Spinal cord (tissue), 10 donors: ENCODE results near the gene ERMAP. TPM values are rescaled to one million over a fixed set of nuclear protein-coding genes. Genes with fewer than 3 reads are reported as not detected.
"Not testable (repeated sequence)": the region's sequence is repeated elsewhere in the genome, so short reads cannot be mapped to it uniquely, and the experiment has no call there.

Experiments used
- DNase-seq, 6 donors: peaks; one replicate each; pipeline versions ENCODE4 v3.0.0 to v3.0.0-alpha.2; 2013 to 2015; ENCODE audit warnings: low spot score in 6 of 6, low read depth in 4 of 6
- H3K27ac ChIP-seq: one replicate; pipeline ENCODE4 v1.5.1; 2013; ENCODE audit warnings: low read depth, low read length, control low read depth
- H3K27me3 ChIP-seq: one replicate; pipeline ENCODE4 v1.6.1; 2013; ENCODE audit warnings: low read length; ENCODE audit not compliant: control insufficient read depth, insufficient read depth
- H3K36me3 ChIP-seq: one replicate; pipeline ENCODE4 v1.6.1; 2013; ENCODE audit warnings: low read length; ENCODE audit not compliant: control insufficient read depth, insufficient read depth
- H3K4me1 ChIP-seq: one replicate; pipeline ENCODE4 v1.6.1; 2013; ENCODE audit warnings: low read length; ENCODE audit not compliant: control insufficient read depth, insufficient read depth
- H3K4me3 ChIP-seq: one replicate; pipeline ENCODE4 v1.5.1; 2013; ENCODE audit warnings: low read depth, low read length, control low read depth
- H3K9me3 ChIP-seq: one replicate; pipeline ENCODE4 v1.6.1; 2013; ENCODE audit warnings: low read length; ENCODE audit not compliant: control insufficient read depth, insufficient read depth
- WGBS: methylation state at CpG from one replicate; pipeline ENCODE4 v1.1.5; 2013; ENCODE audit warnings: missing lambda C conversion rate; ENCODE audit not compliant: insufficient coverage; 5-methylcytosine and 5-hydroxymethylcytosine counted together
- polyA plus RNA-seq, 2 donors: library from polyadenylated mRNA; unstranded; fragments of 120-200 nt; gene quantifications; one replicate each; pipeline ENCODE4 v1.2.1, GENCODE V29; 2013; ENCODE audit not compliant: insufficient read length in 2 of 2
- total RNA-seq, 2 donors: library from RNA; depleted of rRNA in 1 of 2; stranded (reverse); fragments of 120-200 nt in 1 of 2; fragments of >200 nt in 1 of 2; gene quantifications; one replicate each; pipeline versions ENCODE4 v1.2.3 to v1.2.4, GENCODE V29; 2013 to 2014
- donor health status: healthy.

ERMAP gene
- total and polyA plus RNA-seq, 4 donors, result 10.1 to 14.9 (median 10.8) TPM

- H3K27me3 ChIP-seq, result no peaks in the 10 kb centered on the region
- peak overlapping the region; percentile 88 for H3K4me3 ChIP-seq
- H3K4me1 ChIP-seq, result peaks cover 13% of the 10 kb centered on the region
- no peak overlapping the region for H3K27ac ChIP-seq
- no peaks in the 10 kb centered on the region for H3K9me3 ChIP-seq
- H3K36me3 ChIP-seq, result peaks cover 24% of the 10 kb centered on the region
- WGBS, result 100% methylated on average over 1 of the region's 6 CpGs
- no peak for DNase-seq
Measured at GRCh38 chr1:42847721-42848460, 31.0 kb downstream of the ERMAP start.

- Histone ChIP-seq H3K9me3 (no peaks in the 10 kb centered on the region), H3K36me3 (peaks cover 23% of the 10 kb centered on the region), H3K4me1 (peaks cover 13% of the 10 kb centered on the region), H3K27me3 (no peaks in the 10 kb centered on the region), H3K27ac (no peak overlapping the region), H3K4me3 (no peak overlapping the region)
- DNase-seq, result no peak
- 80% methylated on average over 1 of the region's 2 CpGs for WGBS
Measured at GRCh38 chr1:42848823-42849537, 32.1 kb downstream of the ERMAP start.

- peaks cover 23% of the 10 kb centered on the region for H3K36me3 ChIP-seq
- H3K9me3 ChIP-seq, result no peaks in the 10 kb centered on the region
- no peaks in the 10 kb centered on the region for H3K27me3 ChIP-seq
- no peak for DNase-seq
- no peak overlapping the region for H3K27ac ChIP-seq
- peaks cover 13% of the 10 kb centered on the region for H3K4me1 ChIP-seq
- 100% methylated on average over 5 of the region's 5 CpGs for WGBS
- no peak overlapping the region for H3K4me3 ChIP-seq
Measured at GRCh38 chr1:42849944-42850343, 33.0 kb downstream of the ERMAP start.

- WGBS, result 99% methylated on average over 11 of the region's 15 CpGs
- DNase-seq, result no peak
- no peak overlapping the region for H3K4me3 ChIP-seq
- no peaks in the 10 kb centered on the region for H3K27me3 ChIP-seq
- no peak overlapping the region for H3K27ac ChIP-seq
- H3K9me3 ChIP-seq, result no peaks in the 10 kb centered on the region
- H3K4me1 ChIP-seq, result peaks cover 8% of the 10 kb centered on the region
- H3K36me3 ChIP-seq, result peaks cover 23% of the 10 kb centered on the region
Measured at GRCh38 chr1:42851420-42851819, 34.5 kb downstream of the ERMAP start.

- H3K4me1 ChIP-seq, result peaks cover 2% of the 10 kb centered on the region
- no peak overlapping the region for H3K27ac ChIP-seq
- H3K9me3 ChIP-seq, result no peaks in the 10 kb centered on the region
- DNase-seq, result no peak
- H3K36me3 ChIP-seq, result peaks cover 23% of the 10 kb centered on the region
- WGBS, result 88% methylated on average over 1 of the region's 2 CpGs
- no peak overlapping the region for H3K4me3 ChIP-seq
- H3K27me3 ChIP-seq, result no peaks in the 10 kb centered on the region
Measured at GRCh38 chr1:42851960-42852607, 35.2 kb downstream of the ERMAP start.

- DNase-seq, result no peak
- no peaks in the 10 kb centered on the region for H3K27me3 ChIP-seq
- H3K27ac ChIP-seq, result no peak overlapping the region
- H3K9me3 ChIP-seq, result no peaks in the 10 kb centered on the region
- no peak overlapping the region for H3K4me3 ChIP-seq
- no peaks in the 10 kb centered on the region for H3K4me1 ChIP-seq
- no CpG with 5 or more reads among the region's 2 CpGs for whole genome bisulfite sequencing
- peaks cover 23% of the 10 kb centered on the region for H3K36me3 ChIP-seq
Measured at GRCh38 chr1:42852608-42852980, 35.7 kb downstream of the ERMAP start.

GRCh38 chr1:42853116-42853884 lies 36.4 kb downstream of the ERMAP start:
- no peak overlapping the region for H3K27ac ChIP-seq
- H3K9me3 ChIP-seq, result no peaks in the 10 kb centered on the region
- DNase-seq, result no peak
- no peaks in the 10 kb centered on the region for H3K27me3 ChIP-seq
- H3K36me3 ChIP-seq, result peaks cover 23% of the 10 kb centered on the region
- H3K4me1 ChIP-seq, result no peaks in the 10 kb centered on the region
- no CpG with 5 or more reads among the region's 6 CpGs for WGBS
- H3K4me3 ChIP-seq, result no peak overlapping the region

- not testable (repeated sequence) for H3K9me3 ChIP-seq, H3K36me3 ChIP-seq, H3K4me3 ChIP-seq, H3K27ac ChIP-seq, H3K4me1 ChIP-seq, DNase-seq, H3K27me3 ChIP-seq
- 92% methylated on average over 2 of the region's 3 CpGs for WGBS
Measured at GRCh38 chr1:42856554-42856953, 39.6 kb downstream of the ERMAP start.

GRCh38 chr1:42859366-42859765 lies 42.4 kb downstream of the ERMAP start:
- H3K4me1 ChIP-seq, H3K27me3 ChIP-seq, H3K9me3 ChIP-seq, H3K27ac ChIP-seq, H3K36me3 ChIP-seq, DNase-seq, H3K4me3 ChIP-seq: not testable (repeated sequence)
- 93% methylated on average over 5 of the region's 5 CpGs for WGBS
